Type B pancreatic cell (in vitro differentiated cells): Measurements from ENCODE around the gene CXCR5. TPM values are rescaled to one million over a fixed set of nuclear protein-coding genes. Genes with fewer than 3 reads are reported as not detected.

Source experiments
- DNase-seq: peaks from one replicate; pipeline ENCODE4 v3.0.0; 2021; ENCODE audit warnings: mixed read lengths; ENCODE audit not compliant: unreplicated experiment; ENCODE audit errors: extremely low spot score
- H3K27ac Mint-ChIP-seq: 2 replicates; pipeline ENCODE4 v1.8.0; 2021; ENCODE audit warnings: mild to moderate bottlenecking, mixed read lengths
- H3K27me3 Mint-ChIP-seq: 2 replicates; pipeline ENCODE4 v1.8.0; 2021; ENCODE audit warnings: mixed read lengths
- H3K36me3 Mint-ChIP-seq: 2 replicates; pipeline ENCODE4 v1.8.0; 2021; ENCODE audit warnings: mixed read lengths
- H3K4me1 Mint-ChIP-seq: one replicate; pipeline ENCODE4 v1.8.0; 2021; ENCODE audit warnings: mixed read lengths; ENCODE audit not compliant: unreplicated experiment
- H3K4me3 Mint-ChIP-seq: 2 replicates; pipeline ENCODE4 v1.8.0; 2021; ENCODE audit warnings: mild to moderate bottlenecking, mixed read lengths
- H3K9me3 Mint-ChIP-seq: 2 replicates; pipeline ENCODE4 v1.8.0; 2021; ENCODE audit warnings: mixed read lengths
- CTCF ChIP-seq: fragments of 200-600 bp; sonication (generic); conservative IDR thresholded peaks from 2 replicates; pipeline ENCODE4 v1.5.0; 2021; ENCODE audit warnings: antibody characterized with exemption, mild to moderate bottlenecking
- total RNA-seq: library from RNA; stranded (reverse); gene quantifications from 2 replicates; pipeline ENCODE4 v1.2.1, GENCODE V29; 2021; ENCODE audit warnings: low replicate concordance

Gene CXCR5
- total RNA-seq, 1 donor from 2014 or later: not detected

- H3K27ac Mint-ChIP-seq: peak overlapping the region; percentile 98
Measured at GRCh38 chr11:118915941-118916841, 32.5 kb downstream of the CXCR5 start.

GRCh38 chr11:118916842-118917388, 33.2 kb downstream of the CXCR5 start:
- Mint-ChIP-seq H3K9me3 (no peaks in the 10 kb centered on the region), H3K27ac (peak overlapping the region; percentile 98), H3K27me3 (no peaks in the 10 kb centered on the region), H3K36me3 (no peaks in the 10 kb centered on the region), H3K4me3 (peak overlapping the region; percentile 84), H3K4me1 (peaks cover 70% of the 10 kb centered on the region)
- no peak for TF ChIP-seq CTCF
- peak; percentile 68 for DNase-seq

More at GRCh38 chr11:118915941-118916841, 32.5 kb downstream of the CXCR5 start:
- H3K4me1 Mint-ChIP-seq: peaks cover 74% of the 10 kb centered on the region
- TF ChIP-seq CTCF: no peak
- no peaks in the 10 kb centered on the region for H3K36me3 Mint-ChIP-seq
- no peak for DNase-seq
- H3K27me3 Mint-ChIP-seq: no peaks in the 10 kb centered on the region
- H3K9me3 Mint-ChIP-seq: no peaks in the 10 kb centered on the region
- peak overlapping the region; percentile 84 for H3K4me3 Mint-ChIP-seq

GRCh38 chr11:118917481-118918127, 33.9 kb downstream of the CXCR5 start:
- Mint-ChIP-seq H3K4me1 (peaks cover 67% of the 10 kb centered on the region), H3K27ac (peak overlapping the region; percentile 98), H3K27me3 (no peaks in the 10 kb centered on the region), H3K9me3 (no peaks in the 10 kb centered on the region), H3K36me3 (no peaks in the 10 kb centered on the region), H3K4me3 (peak overlapping the region; percentile 84)
- DNase-seq: no peak
- no peak for TF ChIP-seq CTCF

- Mint-ChIP-seq H3K27ac (peak overlapping the region; percentile 98), H3K36me3 (no peaks in the 10 kb centered on the region), H3K4me1 (peaks cover 67% of the 10 kb centered on the region), H3K4me3 (peak overlapping the region; percentile 84), H3K27me3 (no peaks in the 10 kb centered on the region), H3K9me3 (no peaks in the 10 kb centered on the region)
- DNase-seq: peak; percentile 75
- no peak for TF ChIP-seq CTCF
Measured at GRCh38 chr11:118918128-118918685, 34.5 kb downstream of the CXCR5 start.

GRCh38 chr11:118918686-118919280, 35.1 kb downstream of the CXCR5 start:
- no peak for TF ChIP-seq CTCF
- H3K4me3 Mint-ChIP-seq: peak overlapping the region; percentile 84
- H3K27ac Mint-ChIP-seq: peak overlapping the region; percentile 98
- H3K9me3 Mint-ChIP-seq: no peaks in the 10 kb centered on the region
- peaks cover 72% of the 10 kb centered on the region for H3K4me1 Mint-ChIP-seq
- no peaks in the 10 kb centered on the region for H3K27me3 Mint-ChIP-seq
- no peaks in the 10 kb centered on the region for H3K36me3 Mint-ChIP-seq
- DNase-seq: no peak
